Mesothelial cell of epicardium (in vitro differentiated cells): ENCODE measurements around the gene FOXD4L1. TPM values are rescaled to one million over a fixed set of nuclear protein-coding genes. Genes with fewer than 3 reads are reported as not detected.
"Not testable (repeated sequence)": the region's sequence is repeated elsewhere in the genome, so short reads cannot be mapped to it uniquely, and the experiment has no call there.

Experiments used
- DNase-seq, 2 experiments: peaks; one replicate each; pipeline ENCODE4 v3.0.0; 2021; ENCODE audit warnings: low spot score in 2 of 2; ENCODE audit not compliant: unreplicated experiment in 2 of 2
- H3K27ac Mint-ChIP-seq: 2 replicates; pipeline ENCODE4 v1.8.0; 2021; ENCODE audit warnings: mixed read lengths
- H3K27me3 Mint-ChIP-seq: 2 replicates; pipeline ENCODE4 v1.8.0; 2021; ENCODE audit warnings: low read depth, mixed read lengths
- H3K36me3 Mint-ChIP-seq: 2 replicates; pipeline ENCODE4 v1.8.0; 2021; ENCODE audit warnings: mixed read lengths
- H3K4me1 Mint-ChIP-seq: 2 replicates; pipeline ENCODE4 v1.8.0; 2021; ENCODE audit warnings: mixed read lengths
- H3K4me3 Mint-ChIP-seq: 2 replicates; pipeline ENCODE4 v1.8.0; 2021; ENCODE audit warnings: mild to moderate bottlenecking, moderate library complexity, mixed read lengths
- H3K9me3 Mint-ChIP-seq: 2 replicates; pipeline ENCODE4 v1.8.0; 2021; ENCODE audit warnings: mixed read lengths
- total RNA-seq: library from RNA; stranded (reverse); gene quantifications from 3 replicates; pipeline ENCODE4 v1.2.1, GENCODE V29; 2021

Gene FOXD4L1
- total RNA-seq, 1 donor from 2014 or later = 0.16 TPM

DNA sequence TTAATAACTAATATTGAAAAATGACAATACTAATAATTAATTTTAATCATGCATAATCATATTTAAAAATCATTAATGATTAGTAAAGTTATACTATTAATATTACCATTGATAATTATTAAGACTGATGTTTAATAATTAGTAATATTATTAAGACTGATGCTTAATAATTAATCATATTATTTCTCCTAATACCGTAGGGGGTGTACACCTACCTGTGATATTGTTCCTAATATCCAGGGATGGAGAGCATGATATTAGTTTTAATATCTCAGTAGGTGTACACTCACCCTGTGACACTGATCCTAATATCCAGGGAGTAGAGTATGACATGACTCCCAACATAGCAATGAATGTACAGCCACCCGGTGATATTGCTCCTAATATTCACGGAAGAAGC lies 12.4 kb downstream of the FOXD4L1 start:
- not testable (repeated sequence) for H3K27ac Mint-ChIP-seq, H3K9me3 Mint-ChIP-seq, H3K4me3 Mint-ChIP-seq, DNase-seq, H3K36me3 Mint-ChIP-seq, H3K4me1 Mint-ChIP-seq
- H3K27me3 Mint-ChIP-seq = peaks cover 62% of the 10 kb centered on the region

DNA sequence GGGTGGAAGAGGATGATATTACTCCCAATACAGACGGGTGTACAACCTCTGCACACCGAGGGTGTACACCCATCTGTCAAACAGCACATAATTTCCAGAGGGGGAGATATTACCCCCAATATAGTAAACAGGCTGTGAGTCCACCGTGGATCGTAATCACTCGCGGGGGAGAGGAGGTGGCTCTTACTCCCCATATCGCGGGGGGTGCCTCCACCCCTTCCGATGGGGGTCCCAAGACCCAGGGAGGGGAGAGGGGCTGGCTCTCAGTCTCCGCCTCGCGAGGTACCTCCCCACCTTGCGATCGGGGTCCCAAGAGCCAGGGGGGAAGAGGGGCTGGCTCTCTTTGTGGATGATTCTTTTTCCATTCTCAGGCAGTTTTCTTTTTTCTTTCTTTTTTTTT lies 13.4 kb downstream of the FOXD4L1 start:
- not testable (repeated sequence) for H3K4me3 Mint-ChIP-seq, H3K27ac Mint-ChIP-seq, H3K36me3 Mint-ChIP-seq, H3K9me3 Mint-ChIP-seq, DNase-seq, H3K4me1 Mint-ChIP-seq
- peaks cover 66% of the 10 kb centered on the region for H3K27me3 Mint-ChIP-seq

DNA sequence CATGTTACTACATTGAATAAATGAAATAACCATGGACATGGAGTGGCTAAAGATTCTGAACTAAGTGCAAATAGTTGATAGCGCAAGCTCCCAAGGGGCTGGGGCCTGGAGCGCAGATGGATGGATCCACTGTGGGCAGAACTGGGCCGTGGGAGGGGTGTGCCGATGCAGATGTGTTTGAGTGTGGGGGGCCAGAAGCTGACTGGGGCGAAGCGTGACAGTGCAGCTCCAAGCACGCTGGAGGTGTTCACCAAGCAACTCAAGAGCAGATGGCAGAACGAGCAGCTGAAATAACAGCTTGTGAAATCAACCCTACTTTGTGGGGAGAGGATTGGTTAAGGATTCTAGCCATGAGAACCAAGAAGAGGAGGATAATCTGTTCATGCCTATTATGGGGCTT lies 17.0 kb downstream of the FOXD4L1 start:
- H3K36me3 Mint-ChIP-seq, H3K4me1 Mint-ChIP-seq, H3K27ac Mint-ChIP-seq: not testable (repeated sequence)

DNA sequence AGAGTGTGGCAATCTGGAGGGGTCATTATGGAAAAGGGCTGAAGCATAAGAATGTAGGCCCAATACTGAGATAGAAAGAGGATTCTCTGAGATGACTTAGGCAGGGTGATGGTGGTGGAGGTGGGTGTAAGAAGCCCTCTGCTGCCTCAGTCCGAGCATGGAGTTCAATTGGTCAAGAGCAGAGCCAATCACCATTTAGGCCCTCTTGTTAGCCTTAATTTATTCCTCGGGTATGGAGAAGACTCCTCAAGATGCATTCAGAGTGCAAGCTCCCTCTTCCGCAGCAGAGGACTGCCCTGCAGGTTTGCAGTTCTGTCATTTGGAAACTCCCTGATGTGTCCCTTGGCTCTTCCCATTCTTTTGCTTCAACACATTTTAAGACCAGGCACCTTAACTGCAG lies 17.5 kb downstream of the FOXD4L1 start:
- H3K36me3 Mint-ChIP-seq, H3K9me3 Mint-ChIP-seq, H3K4me3 Mint-ChIP-seq, H3K27ac Mint-ChIP-seq, H3K4me1 Mint-ChIP-seq, DNase-seq: not testable (repeated sequence)
- H3K27me3 Mint-ChIP-seq = peaks cover 44% of the 10 kb centered on the region

More for the DNA sequence above, 17.0 kb downstream of the FOXD4L1 start:
- H3K9me3 Mint-ChIP-seq, DNase-seq, H3K4me3 Mint-ChIP-seq: not testable (repeated sequence)
- peaks cover 41% of the 10 kb centered on the region for H3K27me3 Mint-ChIP-seq

DNA sequence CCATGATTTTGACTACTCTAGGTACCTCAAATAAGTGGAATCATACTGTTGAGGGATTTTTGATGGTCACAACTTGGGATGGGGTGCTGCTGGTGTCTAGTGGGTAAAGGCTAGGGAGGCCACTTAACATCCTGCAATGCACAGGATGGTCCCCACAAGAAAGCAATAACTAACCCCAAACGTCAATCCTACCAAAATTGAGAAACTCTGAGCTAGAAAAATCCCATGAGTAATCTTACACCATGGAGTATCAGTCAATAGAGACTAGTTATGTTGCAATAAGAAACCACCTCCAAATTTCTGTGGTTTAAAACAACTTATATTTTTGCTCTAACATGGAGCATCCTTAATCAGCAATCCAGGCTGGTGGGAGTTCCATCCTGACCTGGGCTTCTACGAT lies 18.6 kb downstream of the FOXD4L1 start:
- not testable (repeated sequence) for H3K4me1 Mint-ChIP-seq, H3K9me3 Mint-ChIP-seq, H3K36me3 Mint-ChIP-seq, H3K27ac Mint-ChIP-seq, H3K4me3 Mint-ChIP-seq, DNase-seq
- H3K27me3 Mint-ChIP-seq = peaks cover 37% of the 10 kb centered on the region

DNA sequence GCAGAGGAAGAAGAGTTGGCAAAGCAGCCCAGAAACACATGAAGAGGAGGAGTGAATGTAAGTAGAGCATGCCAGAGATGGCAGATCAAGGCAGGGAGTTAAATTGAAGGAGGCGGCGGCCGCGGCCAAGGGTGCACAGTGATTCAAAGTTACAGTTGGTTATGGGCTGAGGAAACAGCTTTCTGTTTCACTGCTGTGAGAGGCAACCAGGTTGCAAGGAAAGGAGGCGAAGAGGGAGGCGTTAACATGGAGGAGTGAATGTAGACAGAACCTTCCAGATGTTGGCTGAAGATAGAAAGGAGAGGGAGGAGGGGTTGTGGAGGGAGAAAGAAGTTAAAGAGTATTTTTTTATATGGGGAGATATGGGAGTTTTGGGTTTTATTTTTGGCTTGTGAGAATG lies 22.4 kb downstream of the FOXD4L1 start:
- H3K36me3 Mint-ChIP-seq = not testable (repeated sequence)
- peaks cover 18% of the 10 kb centered on the region for H3K27me3 Mint-ChIP-seq

DNA sequence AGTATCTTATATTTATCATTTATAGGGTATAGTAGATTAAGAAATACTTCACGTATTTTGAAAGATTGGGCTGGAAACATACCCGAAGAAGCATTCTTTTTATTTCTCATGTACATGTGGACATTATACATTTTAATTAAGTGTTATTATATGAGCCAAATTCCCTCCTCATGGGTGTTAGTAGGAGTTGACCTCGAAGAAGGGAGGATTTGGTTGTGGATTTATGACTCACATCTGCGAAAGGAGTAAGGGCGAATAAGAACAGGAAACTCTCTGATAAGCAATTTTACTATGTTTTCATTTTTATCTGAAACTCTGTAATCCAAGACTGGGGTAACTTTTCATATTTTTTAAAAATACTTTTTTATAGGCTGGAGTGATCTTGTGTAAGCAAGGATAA lies 23.0 kb downstream of the FOXD4L1 start:
- H3K36me3 Mint-ChIP-seq, H3K4me3 Mint-ChIP-seq, H3K9me3 Mint-ChIP-seq, H3K4me1 Mint-ChIP-seq, DNase-seq, H3K27ac Mint-ChIP-seq: not testable (repeated sequence)
- H3K27me3 Mint-ChIP-seq = peaks cover 15% of the 10 kb centered on the region

More for the DNA sequence above, 22.4 kb downstream of the FOXD4L1 start:
- DNase-seq, H3K4me3 Mint-ChIP-seq, H3K4me1 Mint-ChIP-seq, H3K9me3 Mint-ChIP-seq: not testable (repeated sequence)
- peak overlapping the region; percentile 69 for H3K27ac Mint-ChIP-seq

DNA sequence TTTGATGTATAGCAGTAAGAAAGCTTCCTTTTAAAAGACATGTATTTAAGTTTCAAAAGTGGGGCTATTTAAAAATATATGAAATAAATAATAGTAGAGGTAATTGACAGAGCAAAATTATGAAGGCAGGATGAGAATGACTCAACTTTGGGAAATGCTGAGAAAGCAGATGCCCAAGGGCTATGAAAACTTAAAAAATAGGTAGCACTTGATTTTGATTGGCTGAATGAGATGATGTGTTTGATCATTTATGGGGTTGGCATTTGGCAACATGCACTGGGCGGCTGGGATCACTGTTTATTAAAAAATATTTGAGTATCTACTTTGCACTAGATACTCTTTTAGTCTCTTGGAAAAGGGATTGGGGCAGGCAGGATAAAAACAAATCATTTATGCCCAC lies 26.5 kb downstream of the FOXD4L1 start:
- not testable (repeated sequence) for H3K4me1 Mint-ChIP-seq, DNase-seq, H3K4me3 Mint-ChIP-seq, H3K9me3 Mint-ChIP-seq, H3K36me3 Mint-ChIP-seq, H3K27ac Mint-ChIP-seq
- H3K27me3 Mint-ChIP-seq = peaks cover 18% of the 10 kb centered on the region

DNA sequence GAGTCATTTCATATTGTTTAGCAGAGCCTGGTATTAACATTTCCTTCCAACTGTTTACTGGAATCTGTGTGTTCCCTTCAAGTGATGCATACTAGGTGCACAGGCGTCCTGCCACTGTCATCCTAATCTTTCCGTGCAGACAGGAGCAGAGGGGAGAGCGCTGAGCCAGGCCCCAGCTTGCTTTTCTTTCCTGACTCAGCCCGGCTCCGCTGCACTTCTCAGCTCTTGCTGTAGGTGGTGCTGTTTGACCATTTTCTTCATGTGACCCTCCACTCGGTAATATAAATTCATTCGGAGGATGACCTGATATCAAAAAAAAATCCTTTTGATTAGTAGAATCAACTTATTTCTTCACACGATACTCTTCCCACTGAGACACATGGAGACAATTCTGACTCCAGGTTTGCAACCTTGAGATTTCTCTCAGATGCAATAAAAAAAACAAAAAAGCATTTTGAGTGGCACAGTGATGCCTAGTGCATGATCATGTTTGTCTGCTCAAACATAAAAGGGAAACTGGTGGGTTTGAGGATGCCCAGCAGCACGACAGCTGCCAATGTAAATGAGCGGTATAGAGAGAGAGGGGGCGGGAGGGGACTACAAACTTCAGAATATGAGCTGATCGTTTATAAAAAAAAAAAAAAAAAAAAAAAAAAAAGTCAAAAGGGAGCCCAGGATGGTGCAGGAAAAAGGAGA lies 29.0 kb downstream of the FOXD4L1 start:
- not testable (repeated sequence) for H3K4me1 Mint-ChIP-seq, DNase-seq, H3K27ac Mint-ChIP-seq, H3K4me3 Mint-ChIP-seq, H3K36me3 Mint-ChIP-seq, H3K9me3 Mint-ChIP-seq
- H3K27me3 Mint-ChIP-seq = peaks cover 24% of the 10 kb centered on the region

DNA sequence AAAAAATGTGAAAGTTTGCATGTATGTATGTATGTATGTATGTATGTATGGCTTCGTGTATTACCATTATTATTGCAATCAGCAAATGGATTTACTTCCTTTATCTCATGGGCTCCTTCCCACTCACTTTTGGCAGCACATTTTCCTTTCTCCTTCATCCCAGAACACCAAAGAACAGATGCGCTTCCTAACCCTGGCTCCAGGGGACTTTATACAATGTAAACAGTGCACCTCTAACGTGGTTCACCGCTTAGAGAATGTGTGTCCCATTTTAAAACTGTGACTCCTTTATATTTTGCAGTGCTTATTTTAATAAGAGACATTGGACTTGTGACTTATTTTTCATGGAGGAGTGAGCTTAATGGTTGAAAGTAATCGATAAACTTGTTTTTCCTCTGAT lies 29.7 kb downstream of the FOXD4L1 start:
- not testable (repeated sequence) for H3K4me1 Mint-ChIP-seq, H3K9me3 Mint-ChIP-seq, H3K27ac Mint-ChIP-seq, H3K4me3 Mint-ChIP-seq, H3K36me3 Mint-ChIP-seq, DNase-seq
- H3K27me3 Mint-ChIP-seq = peaks cover 27% of the 10 kb centered on the region

DNA sequence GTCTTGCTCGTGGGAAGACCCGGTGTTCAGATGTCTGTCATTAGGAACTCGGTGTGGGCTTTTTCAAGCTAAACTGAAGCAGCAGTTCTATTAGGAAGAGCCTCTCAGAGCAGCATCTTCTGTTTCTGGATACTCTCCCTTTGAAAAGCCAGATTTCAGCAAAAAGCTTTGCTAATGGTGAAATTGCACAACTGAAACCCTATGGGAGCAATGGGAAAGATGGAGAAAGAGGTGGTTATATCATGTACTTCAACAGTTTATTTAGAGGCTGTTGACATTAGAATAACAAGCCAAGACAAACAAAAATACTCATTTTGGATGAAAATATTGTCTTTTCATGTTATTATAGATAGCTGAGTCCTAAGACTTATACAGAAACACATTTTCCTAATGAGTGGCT lies 30.4 kb downstream of the FOXD4L1 start:
- peaks cover 35% of the 10 kb centered on the region for H3K27me3 Mint-ChIP-seq
- not testable (repeated sequence) for H3K9me3 Mint-ChIP-seq, H3K4me3 Mint-ChIP-seq, H3K4me1 Mint-ChIP-seq, DNase-seq, H3K36me3 Mint-ChIP-seq, H3K27ac Mint-ChIP-seq

DNA sequence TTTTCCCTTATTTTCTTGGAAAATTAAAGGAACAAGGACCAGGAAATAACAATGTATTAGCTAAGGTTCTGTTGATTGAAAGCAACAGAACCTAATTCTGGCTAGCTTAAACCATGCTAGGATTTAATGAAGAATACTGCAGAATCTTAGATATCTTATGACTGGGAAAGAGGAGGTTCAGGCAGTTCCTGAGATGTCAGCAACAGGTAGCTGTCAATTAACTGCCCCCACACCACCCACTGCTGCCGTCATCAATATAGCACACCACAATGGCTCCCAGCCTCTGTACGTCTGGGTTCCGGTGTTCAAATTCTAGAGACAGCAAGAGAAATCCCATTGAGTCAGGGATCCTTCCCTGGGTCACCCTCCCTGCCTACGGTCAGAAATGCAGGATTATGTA lies 34.5 kb downstream of the FOXD4L1 start:
- peaks cover 31% of the 10 kb centered on the region for H3K27me3 Mint-ChIP-seq
- H3K27ac Mint-ChIP-seq, H3K4me3 Mint-ChIP-seq, H3K36me3 Mint-ChIP-seq, DNase-seq, H3K9me3 Mint-ChIP-seq, H3K4me1 Mint-ChIP-seq: not testable (repeated sequence)

DNA sequence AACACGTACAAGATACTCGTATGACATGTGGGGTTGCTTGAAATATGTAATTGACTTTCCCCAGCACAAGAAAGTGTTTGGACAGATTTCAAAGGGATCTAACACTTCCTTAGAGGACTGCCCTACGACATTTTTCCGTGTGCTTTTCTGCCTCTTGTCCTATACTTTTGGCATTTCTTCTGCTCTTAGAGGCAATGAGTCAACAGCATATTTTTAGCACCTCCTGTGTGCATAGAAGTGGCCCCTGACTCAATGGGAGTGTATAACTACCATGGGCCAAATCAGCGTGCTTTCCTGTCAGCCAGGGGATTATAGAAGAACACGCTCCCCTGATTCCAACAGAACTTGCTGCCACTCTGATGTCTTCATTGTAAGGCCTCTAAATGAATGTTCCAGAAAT lies 38.1 kb downstream of the FOXD4L1 start:
- H3K9me3 Mint-ChIP-seq, H3K36me3 Mint-ChIP-seq, DNase-seq: not testable (repeated sequence)

DNA sequence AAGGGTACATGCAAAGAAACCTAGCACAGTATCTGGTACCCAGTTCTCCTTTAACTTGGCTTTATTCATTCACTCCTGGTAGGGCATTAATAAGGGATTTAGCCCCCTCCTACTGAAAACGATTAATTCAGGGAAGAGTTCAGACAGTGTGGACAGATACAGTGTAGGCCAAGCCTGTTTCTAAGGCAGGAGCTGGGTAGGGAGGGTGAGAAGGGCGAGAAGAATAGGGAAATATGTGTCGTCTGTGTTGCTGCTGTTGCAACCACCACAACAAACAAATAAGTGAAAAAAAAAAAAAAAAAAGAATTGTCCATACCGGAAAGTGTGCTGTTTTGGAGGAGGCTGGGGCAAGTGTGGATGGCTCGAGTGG lies 42.4 kb downstream of the FOXD4L1 start:
- not testable (repeated sequence) for H3K4me1 Mint-ChIP-seq, H3K9me3 Mint-ChIP-seq, H3K27ac Mint-ChIP-seq, H3K36me3 Mint-ChIP-seq, DNase-seq
- peak overlapping the region; percentile 66 for H3K4me3 Mint-ChIP-seq
- H3K27me3 Mint-ChIP-seq = peaks cover 37% of the 10 kb centered on the region

More for the DNA sequence above, 38.1 kb downstream of the FOXD4L1 start:
- H3K4me3 Mint-ChIP-seq, H3K27ac Mint-ChIP-seq, H3K4me1 Mint-ChIP-seq: not testable (repeated sequence)
- H3K27me3 Mint-ChIP-seq = peaks cover 28% of the 10 kb centered on the region
